ENCODE measurements around the gene FAM162A. TPM values are rescaled to one million over a fixed set of nuclear protein-coding genes. Genes with fewer than 3 reads are reported as not detected.
A peak's percentile ranks its signal among the peaks of the same experiment; 100 is the strongest.

FAM162A gene
- total and polyA plus RNA-seq, 9 of the 15 experiments (the other 6 are each of a cell fraction or from before 2014, with no cell fraction given), result 37.5 to 211 (median 101) TPM

- ChIA-PET POLR2A (no interaction called here), CTCF (ENCODE audit: low intra/inter-chr PET ratio) (no interaction called here)
- BruUV-seq (replicated peaks), result no TSS peak
- Histone ChIP-seq H3K27me3 (ENCODE audit: control insufficient read depth in 2 of 2, insufficient read depth in 2 of 2, low read length in 2 of 2) (no peaks in the 10 kb centered on the region), H3K9ac (ENCODE audit: insufficient read depth in 1 of 2, low read depth in 2 of 2, low read length in 2 of 2) (no peak overlapping the region), H3K9me1 (ENCODE audit: control insufficient read depth, insufficient read depth, low read length) (no peaks in the 10 kb centered on the region), H3K27ac (ENCODE audit: extremely low read depth, low read depth, low read length) (no peak overlapping the region), H2AFZ (ENCODE audit: low read depth, low read length) (no peak overlapping the region), H3K79me2 (ENCODE audit: control insufficient read depth, insufficient read depth, low read length) (no peaks in the 10 kb centered on the region), H3K4me1 (replicated peaks in 1 of 2; ENCODE audit: control insufficient read depth in 2 of 2, insufficient read depth in 2 of 2, low read length in 2 of 2) (no peaks in the 10 kb centered on the region), H3K4me2 (ENCODE audit: insufficient read depth, low read length) (no peak overlapping the region), H3K36me3 (ENCODE audit: control insufficient read depth, insufficient read depth, low read length) (peaks cover 78% of the 10 kb centered on the region), H3K4me3 (no peak overlapping the region), H4K20me1 (replicated peaks; ENCODE audit: control insufficient read depth, insufficient read depth, low read length) (no peaks in the 10 kb centered on the region), H3K9me3 (replicated peaks; ENCODE audit: control insufficient read depth, insufficient read depth, low read depth, low read length) (no peaks in the 10 kb centered on the region)
- ATAC-seq (no peak), FAIRE-seq (no peak), DNase-seq (ENCODE audit: extremely low read depth in 1 of 4, low spot score in 3 of 4) (no peak)
- WGBS (ENCODE audit: insufficient coverage, low coverage, missing lambda C conversion rate), result 59% methylated on average over 2 of the region's 2 CpGs
- intact Hi-C loops (cut with micrococcal nuclease) (no loop called here), in situ Hi-C loops (cut with MboI) (no loop called here)
- TF ChIP-seq TFAP4 (CRISPR knock-in tag; IDR thresholded peaks at IDR 0.05; ENCODE audit: borderline replicate concordance) (no peak), ZNF785 (CRISPR knock-in tag; IDR thresholded peaks at IDR 0.05) (no peak), ZBTB40 (IDR thresholded peaks at IDR 0.05) (no peak), ZBTB40 (CRISPR knock-in tag; IDR thresholded peaks at IDR 0.05) (no peak), C11orf30 (IDR thresholded peaks at IDR 0.05; ENCODE audit: low read depth) (0 out of 2 replicates have a peak, but pooled peaks have one; percentile 9), CSDE1 (IDR thresholded peaks at IDR 0.05) (no peak), CREB1 (IDR thresholded peaks at IDR 0.05) (no peak), CREB1 (CRISPR knock-in tag; IDR thresholded peaks at IDR 0.05) (no peak), ZNF644 (tag; IDR thresholded peaks at IDR 0.05; ENCODE audit: low read depth) (no peak), ZNF316 (IDR thresholded peaks at IDR 0.05) (peak; percentile 52), GMEB1 (CRISPR knock-in tag; IDR thresholded peaks at IDR 0.05) (no peak), BRD9 (IDR thresholded peaks at IDR 0.05; ENCODE audit: low read depth, partially characterized antibody) (no peak)
These were observed 44.0 kb downstream of the FAM162A start for GRCh38 chr3:122427857-122428471.

Data from K562 (cell line).